K562 (cell line): Measurements from ENCODE around the gene ARHGAP26. TPM values are rescaled to one million over a fixed set of nuclear protein-coding genes. Genes with fewer than 3 reads are reported as not detected.

Source experiments
- CEBPG ChIP-seq, 3 experiments: fragments of 200-800 bp in 1 of 3; sonication (Bioruptor generic) in 1 of 3; sonication (generic) in 1 of 3; formaldehyde crosslinking in 1 of 3; IDR thresholded peaks in 2 of 3; conservative IDR thresholded peaks in 1 of 3; 2 replicates each; pipeline versions ENCODE4 v1.6.1 to v1.8.0; 2016 to 2022; ENCODE audit warnings: missing compliant biosample characterization in 2 of 3, missing genetic modification characterization in 2 of 3, mild to moderate bottlenecking in 1 of 3, missing genetic modification reagents in 1 of 3
- EGR1 ChIP-seq: fragments of 450-650 bp; conservative IDR thresholded peaks from 2 replicates; pipeline ENCODE4 v1.6.1; 2017; ENCODE audit warnings: mild to moderate bottlenecking
- FOXM1 ChIP-seq, 2 experiments: fragments of 450-650 bp in 1 of 2; sonication (generic) in 1 of 2; formaldehyde crosslinking in 1 of 2; IDR thresholded peaks; 2 replicates each; pipeline versions ENCODE4 v1.6.1 to v1.9.0; 2017 to 2022; ENCODE audit warnings: low read depth in 2 of 2, mild to moderate bottlenecking in 2 of 2, missing genetic modification reagents in 1 of 2, moderate library complexity in 1 of 2
- KLF6 ChIP-seq: fragments of 250-450 bp; sonication (Bioruptor Pico); IDR thresholded peaks from 2 replicates; pipeline ENCODE4 v1.4.0; 2020; ENCODE audit warnings: mild to moderate bottlenecking, moderate library complexity, borderline replicate concordance
- MEF2D ChIP-seq: conservative IDR thresholded peaks from 2 replicates; pipeline ENCODE4 v1.6.1; 2016; ENCODE audit warnings: low read depth, missing genetic modification characterization, missing compliant biosample characterization
- NCOA6 ChIP-seq: fragments of 450-650 bp; IDR thresholded peaks from 2 replicates; pipeline ENCODE4 v1.6.1; 2017; ENCODE audit warnings: mild to moderate bottlenecking
- NFE2 ChIP-seq: IDR thresholded peaks from 2 replicates; pipeline ENCODE4 v1.6.1; 2014; ENCODE audit warnings: antibody characterized with exemption, low read depth
- NFIC ChIP-seq: fragments of 450-650 bp; IDR thresholded peaks from 2 replicates; pipeline ENCODE4 v1.6.1; 2017; ENCODE audit warnings: mild to moderate bottlenecking, inconsistent platforms
- PCBP1 ChIP-seq: fragments of 200-400 bp; formaldehyde crosslinking; IDR thresholded peaks from 2 replicates; pipeline ENCODE4 v1.6.1; 2018; ENCODE audit warnings: mild to moderate bottlenecking, low read depth, low read length; ENCODE audit not compliant: poor library complexity, severe bottlenecking
- RNF2 ChIP-seq: sonication (generic); IDR thresholded peaks from 2 replicates; pipeline ENCODE4 v1.6.1; 2016
- SMC3 ChIP-seq: conservative IDR thresholded peaks from 2 replicates; pipeline ENCODE4 v1.6.1; 2011; ENCODE audit warnings: low read depth, low read length, improper control_type of control experiment; ENCODE audit not compliant: insufficient read depth
- SPI1 ChIP-seq: IDR thresholded peaks from 2 replicates; pipeline ENCODE4 v1.6.1; 2011; ENCODE audit warnings: low read depth, low read length, control low read depth, borderline replicate concordance
- STAG1 ChIP-seq: sonication (generic); formaldehyde crosslinking; IDR thresholded peaks from 2 replicates; pipeline ENCODE4 v1.5.0; 2020; ENCODE audit warnings: missing genetic modification reagents, borderline replicate concordance
- polyA plus RNA-seq, 8 experiments: library from polyadenylated mRNA; depleted of rRNA in 4 of 8; stranded (reverse) in 5 of 8; unstranded in 3 of 8; fragments of >200 nt; fragmentation: Nextera tagmentation in 2 of 8; fragmentation: Illumina TruSeq in 1 of 8; extraction: Ambion mirVana in 2 of 8; extraction: Trizol in 1 of 8; gene quantifications; 2 replicates each; pipeline versions ENCODE4 v1.2.1 to v1.2.3, GENCODE V29; 2011 to 2014; ENCODE audit warnings: inconsistent platforms in 1 of 8, missing spikeins in 1 of 8
- total RNA-seq, 7 experiments: library from RNA; depleted of rRNA in 6 of 7; stranded (reverse); fragments of >200 nt in 6 of 7; fragmentation: Illumina TruSeq in 2 of 7; extraction: Trizol in 2 of 7; gene quantifications; 2 replicates each; pipeline versions ENCODE4 v1.2.1 to v1.2.3, GENCODE V29; 2011 to 2021; ENCODE audit warnings: low replicate concordance in 1 of 7
- TF ChIP-seq, protein P1 (sequence below): fragments of 250-450 bp; sonication (Bioruptor Pico); IDR thresholded peaks from 2 replicates; pipeline ENCODE4 v1.5.0; 2020; ENCODE audit warnings: mild to moderate bottlenecking, borderline replicate concordance
- TF ChIP-seq, protein P2 (sequence below): sonication (generic); formaldehyde crosslinking; IDR thresholded peaks from 2 replicates; pipeline ENCODE4 v1.9.0; 2022; ENCODE audit warnings: mild to moderate bottlenecking, missing genetic modification reagents
- TF ChIP-seq, protein P3 (sequence below), 2 experiments: IDR thresholded peaks; 2 replicates each; pipeline ENCODE4 v1.6.1; 2012; ENCODE audit warnings: improper control_type of control experiment in 2 of 2, low read depth in 2 of 2, low read length in 2 of 2, borderline replicate concordance in 1 of 2

Gene ARHGAP26
- total and polyA plus RNA-seq, 9 of the 15 experiments (the other 6 are each of a cell fraction or from before 2014, with no cell fraction given) = 0.13 to 1.1 (median 0.55) TPM

DNA sequence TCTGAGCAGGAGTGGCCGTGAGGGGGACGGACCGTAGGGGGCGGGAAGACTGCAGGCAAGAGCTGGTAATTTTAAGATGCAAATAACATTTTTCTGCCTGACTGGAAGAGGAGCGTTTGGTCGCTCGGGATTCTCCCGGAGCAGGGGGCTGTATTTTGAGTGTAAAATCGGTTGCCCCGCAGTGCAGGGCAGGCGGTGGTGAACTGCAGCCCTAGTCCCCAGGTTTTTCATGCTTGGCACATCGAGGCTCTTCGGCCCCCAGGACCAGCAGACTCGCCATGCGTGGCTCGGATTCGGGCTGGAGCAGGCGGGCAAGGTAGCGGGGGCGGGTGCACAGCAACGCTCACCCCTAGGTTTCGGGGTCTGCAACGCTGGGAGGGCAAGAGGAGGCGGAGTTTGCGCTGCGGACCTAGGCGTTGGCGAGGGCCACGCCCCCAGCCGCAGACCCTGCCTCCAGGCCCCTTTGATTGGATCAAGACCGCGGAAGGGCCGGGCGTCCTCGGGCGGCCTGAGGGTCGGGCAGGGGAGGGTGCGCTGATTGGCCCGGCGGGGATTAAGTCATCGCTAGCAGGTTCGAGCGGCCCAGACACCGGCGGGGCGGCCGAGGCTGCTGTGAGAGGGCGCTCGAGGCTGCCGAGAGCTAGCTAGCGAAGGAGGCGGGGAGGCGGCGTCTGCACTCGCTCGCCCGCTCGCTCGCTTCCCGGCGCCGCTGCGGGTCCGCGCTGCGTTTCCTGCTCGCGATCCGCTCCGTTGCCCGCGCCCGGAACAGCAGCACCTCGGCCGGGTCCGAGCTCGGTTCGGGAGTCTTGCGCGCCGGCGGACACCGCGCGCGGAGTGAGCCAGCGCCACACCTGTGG is at the start of gene ARHGAP26 (continued):
- TF ChIP-seq, protein P1, sequence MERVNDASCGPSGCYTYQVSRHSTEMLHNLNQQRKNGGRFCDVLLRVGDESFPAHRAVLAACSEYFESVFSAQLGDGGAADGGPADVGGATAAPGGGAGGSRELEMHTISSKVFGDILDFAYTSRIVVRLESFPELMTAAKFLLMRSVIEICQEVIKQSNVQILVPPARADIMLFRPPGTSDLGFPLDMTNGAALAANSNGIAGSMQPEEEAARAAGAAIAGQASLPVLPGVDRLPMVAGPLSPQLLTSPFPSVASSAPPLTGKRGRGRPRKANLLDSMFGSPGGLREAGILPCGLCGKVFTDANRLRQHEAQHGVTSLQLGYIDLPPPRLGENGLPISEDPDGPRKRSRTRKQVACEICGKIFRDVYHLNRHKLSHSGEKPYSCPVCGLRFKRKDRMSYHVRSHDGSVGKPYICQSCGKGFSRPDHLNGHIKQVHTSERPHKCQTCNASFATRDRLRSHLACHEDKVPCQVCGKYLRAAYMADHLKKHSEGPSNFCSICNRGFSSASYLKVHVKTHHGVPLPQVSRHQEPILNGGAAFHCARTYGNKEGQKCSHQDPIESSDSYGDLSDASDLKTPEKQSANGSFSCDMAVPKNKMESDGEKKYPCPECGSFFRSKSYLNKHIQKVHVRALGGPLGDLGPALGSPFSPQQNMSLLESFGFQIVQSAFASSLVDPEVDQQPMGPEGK = no peak
- TF ChIP-seq PCBP1 (peak; percentile 63), NCOA6 (peak; percentile 55), STAG1 (CRISPR knock-in tag) (no peak), SMC3 (no peak), NFE2 (no peak), RNF2 (no peak), CEBPG (CRISPR knock-in tag; IDR thresholded peaks at IDR 0.05) (no peak), CEBPG (tag; conservative IDR thresholded peaks at IDR 0.05 in 1 of 2, IDR thresholded peaks at IDR 0.05 in 1 of 2) (0 out of 4 replicates have a peak, but pooled peaks of 1 of the 2 experiments have one; percentile 33), MEF2D (no peak), FOXM1 (IDR thresholded peaks at IDR 0.05; ENCODE audit: low read depth) (no peak), FOXM1 (CRISPR knock-in tag; IDR thresholded peaks at IDR 0.05; ENCODE audit: low read depth) (no peak), EGR1 (peak; percentile 46; the same call in 1 of the 2 replicates), NFIC (peak; percentile 16; the same call in 1 of the 2 replicates), KLF6 (no peak), SPI1 (no peak)
- TF ChIP-seq, protein P2, sequence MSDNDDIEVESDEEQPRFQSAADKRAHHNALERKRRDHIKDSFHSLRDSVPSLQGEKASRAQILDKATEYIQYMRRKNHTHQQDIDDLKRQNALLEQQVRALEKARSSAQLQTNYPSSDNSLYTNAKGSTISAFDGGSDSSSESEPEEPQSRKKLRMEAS = no peak
- TF ChIP-seq, protein P3, sequence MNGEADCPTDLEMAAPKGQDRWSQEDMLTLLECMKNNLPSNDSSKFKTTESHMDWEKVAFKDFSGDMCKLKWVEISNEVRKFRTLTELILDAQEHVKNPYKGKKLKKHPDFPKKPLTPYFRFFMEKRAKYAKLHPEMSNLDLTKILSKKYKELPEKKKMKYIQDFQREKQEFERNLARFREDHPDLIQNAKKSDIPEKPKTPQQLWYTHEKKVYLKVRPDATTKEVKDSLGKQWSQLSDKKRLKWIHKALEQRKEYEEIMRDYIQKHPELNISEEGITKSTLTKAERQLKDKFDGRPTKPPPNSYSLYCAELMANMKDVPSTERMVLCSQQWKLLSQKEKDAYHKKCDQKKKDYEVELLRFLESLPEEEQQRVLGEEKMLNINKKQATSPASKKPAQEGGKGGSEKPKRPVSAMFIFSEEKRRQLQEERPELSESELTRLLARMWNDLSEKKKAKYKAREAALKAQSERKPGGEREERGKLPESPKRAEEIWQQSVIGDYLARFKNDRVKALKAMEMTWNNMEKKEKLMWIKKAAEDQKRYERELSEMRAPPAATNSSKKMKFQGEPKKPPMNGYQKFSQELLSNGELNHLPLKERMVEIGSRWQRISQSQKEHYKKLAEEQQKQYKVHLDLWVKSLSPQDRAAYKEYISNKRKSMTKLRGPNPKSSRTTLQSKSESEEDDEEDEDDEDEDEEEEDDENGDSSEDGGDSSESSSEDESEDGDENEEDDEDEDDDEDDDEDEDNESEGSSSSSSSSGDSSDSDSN (IDR thresholded peaks at IDR 0.05; ENCODE audit: borderline replicate concordance in 1 of 2, low read depth in 2 of 2, low read length in 2 of 2) = peak in 1 of 2 experiments; percentile 80; a peak in 2 of 4 replicates
